IMR-90 (cell line): Measurements from ENCODE around the gene PAM16. TPM values are rescaled to one million over a fixed set of nuclear protein-coding genes. Genes with fewer than 3 reads are reported as not detected.

Source experiments
- ATAC-seq: fragments of 200-7000 bp; cut with Tn5 transposase; 2 replicates; pipeline ENCODE4 v1.9.1; 2020; ENCODE audit warnings: low read depth, mild to moderate bottlenecking, moderate library complexity
- BruUV-seq: library from RNA; stranded (reverse); fragments of 400-500 nt; replicated peaks from 2 replicates; lab custom pipeline; 2021; lab: Mats Ljungman, UMichigan
- CTCF ChIA-PET: fragments of 300-600 bp; formaldehyde crosslinking; extraction: SDS; loops from one replicate; lab custom pipeline; 2021; ENCODE audit warnings: antibody characterized with exemption; lab: Yijun Ruan, JAX
- POLR2A ChIA-PET: fragments of 300-600 bp; sonication (Branson Sonifier 250); formaldehyde crosslinking; loops from one replicate; lab custom pipeline; 2022; ENCODE audit warnings: antibody characterized with exemption; ENCODE audit not compliant: unreplicated experiment; lab: Charles Lee
- DNase-seq: peaks from one replicate; pipeline ENCODE4 v3.0.0; 2013
- H2AFZ ChIP-seq: replicated peaks from 2 replicates; pipeline ENCODE3; 2013; ENCODE audit warnings: low read length, mild to moderate bottlenecking; ENCODE audit not compliant: poor library complexity
- H2AK5ac ChIP-seq: 2 replicates; pipeline ENCODE4 v1.6.1; 2013; ENCODE audit warnings: low read depth, low read length, inconsistent platforms
- H2AK9ac ChIP-seq: replicated peaks from 2 replicates; pipeline ENCODE3; 2013; ENCODE audit warnings: mild to moderate bottlenecking, low read depth, low read length, moderate library complexity; ENCODE audit not compliant: poor library complexity
- H2BK120ac ChIP-seq: 2 replicates; pipeline ENCODE4 v1.6.1; 2013; ENCODE audit warnings: low read depth, low read length, inconsistent platforms
- H2BK15ac ChIP-seq: 3 replicates; pipeline ENCODE4 v1.6.1; 2013; ENCODE audit warnings: low read depth, low read length, inconsistent platforms
- H2BK20ac ChIP-seq: 2 replicates; pipeline ENCODE4 v1.6.1; 2013; ENCODE audit warnings: low read depth, mild to moderate bottlenecking, inconsistent platforms, low read length, moderate library complexity
- H2BK5ac ChIP-seq: 2 replicates; pipeline ENCODE4 v1.6.1; 2013; ENCODE audit warnings: mild to moderate bottlenecking, low read depth, low read length, inconsistent platforms; ENCODE audit not compliant: poor library complexity, severe bottlenecking
- H3K14ac ChIP-seq: replicated peaks from 2 replicates; pipeline ENCODE4 v1.6.1; 2013; ENCODE audit warnings: low read depth, low read length, inconsistent platforms
- H3K18ac ChIP-seq: 2 replicates; pipeline ENCODE4 v1.6.1; 2013; ENCODE audit warnings: low read depth, low read length, control low read depth
- H3K23ac ChIP-seq: 2 replicates; pipeline ENCODE4 v1.6.1; 2013; ENCODE audit warnings: low read depth, low read length, inconsistent platforms
- H3K27ac ChIP-seq: 2 replicates; pipeline ENCODE4 v1.5.1; 2013; ENCODE audit warnings: mild to moderate bottlenecking, control low read depth, low read length; ENCODE audit not compliant: insufficient read depth
- H3K27me3 ChIP-seq: 2 replicates; pipeline ENCODE4 v1.6.1; 2013; ENCODE audit warnings: low read length; ENCODE audit not compliant: control insufficient read depth, insufficient read depth
- H3K36me3 ChIP-seq: 2 replicates; pipeline ENCODE4 v1.6.1; 2013; ENCODE audit warnings: low read length, mixed read lengths; ENCODE audit not compliant: control insufficient read depth, insufficient read depth
- H3K4ac ChIP-seq: 2 replicates; pipeline ENCODE4 v1.6.1; 2013; ENCODE audit warnings: low read depth, low read length, inconsistent platforms
- H3K4me1 ChIP-seq: 2 replicates; pipeline ENCODE4 v1.6.1; 2013; ENCODE audit warnings: low read length, mixed read lengths; ENCODE audit not compliant: control insufficient read depth, insufficient read depth
- H3K4me2 ChIP-seq: 2 replicates; pipeline ENCODE4 v1.6.1; 2013; ENCODE audit warnings: low read depth, mild to moderate bottlenecking, control low read depth, low read length, moderate library complexity
- H3K4me3 ChIP-seq: 2 replicates; pipeline ENCODE4 v1.5.1; 2013; ENCODE audit warnings: low read depth, mild to moderate bottlenecking, control low read depth, low read length, moderate library complexity; ENCODE audit not compliant: insufficient read depth
- H3K56ac ChIP-seq: 2 replicates; pipeline ENCODE4 v1.6.1; 2013; ENCODE audit warnings: low read length, inconsistent platforms; ENCODE audit not compliant: insufficient read depth; ENCODE audit errors: extremely low read depth
- H3K79me1 ChIP-seq, 2 experiments: 2 replicates each; pipeline ENCODE4 v1.6.1; 2013; ENCODE audit warnings: low read length in 2 of 2, inconsistent platforms in 1 of 2, low read depth in 1 of 2
- H3K9ac ChIP-seq: 2 replicates; pipeline ENCODE4 v1.6.1; 2013; ENCODE audit warnings: low read depth, low read length, control low read depth
- H3K9me1 ChIP-seq: 2 replicates; pipeline ENCODE4 v1.6.1; 2013; ENCODE audit warnings: low read length, inconsistent platforms; ENCODE audit not compliant: insufficient read depth
- H3K9me3 ChIP-seq: 2 replicates; pipeline ENCODE4 v1.6.1; 2013; ENCODE audit warnings: low read length; ENCODE audit not compliant: control insufficient read depth, insufficient read depth
- H4K20me1 ChIP-seq: 2 replicates; pipeline ENCODE4 v1.6.1; 2013; ENCODE audit warnings: low read length, inconsistent platforms; ENCODE audit not compliant: insufficient read depth
- H4K5ac ChIP-seq: 2 replicates; pipeline ENCODE4 v1.6.1; 2013; ENCODE audit warnings: mild to moderate bottlenecking, low read depth, low read length, control low read depth
- H4K8ac ChIP-seq, 2 experiments: 2 replicates each; pipeline ENCODE4 v1.6.1; 2013; ENCODE audit warnings: low read depth in 2 of 2, low read length in 2 of 2, control low read depth in 1 of 2, inconsistent platforms in 1 of 2
- H4K91ac ChIP-seq: 2 replicates; pipeline ENCODE4 v1.6.1; 2013; ENCODE audit warnings: low read depth, low read length, inconsistent platforms; ENCODE audit not compliant: insufficient read depth
- BHLHE40 ChIP-seq: fragments of 150-350 bp; IDR thresholded peaks from 2 replicates; pipeline ENCODE4 v1.6.1; 2016; ENCODE audit warnings: mild to moderate bottlenecking, low read depth, low read length
- CEBPB ChIP-seq: IDR thresholded peaks from 2 replicates; pipeline ENCODE4 v1.6.1; 2012; ENCODE audit warnings: low read depth, low read length, improper control_type of control experiment
- CHD1 ChIP-seq: IDR thresholded peaks from 2 replicates; pipeline ENCODE4 v1.6.1; 2012; ENCODE audit warnings: low read depth, low read length, improper control_type of control experiment
- ELK1 ChIP-seq: fragments of 150-350 bp; IDR thresholded peaks from 2 replicates; pipeline ENCODE4 v1.6.1; 2016; ENCODE audit warnings: low read depth, mild to moderate bottlenecking, low read length, moderate library complexity, borderline replicate concordance
- MAFK ChIP-seq: IDR thresholded peaks from 2 replicates; pipeline ENCODE4 v1.6.1; 2012; ENCODE audit warnings: low read depth, low read length, improper control_type of control experiment
- MAZ ChIP-seq: IDR thresholded peaks from 2 replicates; pipeline ENCODE4 v1.6.1; 2012; ENCODE audit warnings: low read depth, mild to moderate bottlenecking, low read length, improper control_type of control experiment, moderate library complexity, borderline replicate concordance
- MXI1 ChIP-seq: IDR thresholded peaks from 2 replicates; pipeline ENCODE4 v1.6.1; 2012; ENCODE audit warnings: low read depth, mild to moderate bottlenecking, low read length, moderate library complexity, borderline replicate concordance
- NFE2L2 ChIP-seq: fragments of 150-350 bp; IDR thresholded peaks from 2 replicates; pipeline ENCODE4 v1.6.1; 2016; ENCODE audit warnings: low read depth, mild to moderate bottlenecking, low read length
- POLR2A ChIP-seq: IDR thresholded peaks from 2 replicates; pipeline ENCODE4 v1.6.1; 2012; ENCODE audit warnings: mild to moderate bottlenecking, low read depth, low read length
- RAD21 ChIP-seq: IDR thresholded peaks from 2 replicates; pipeline ENCODE4 v1.6.1; 2012; ENCODE audit warnings: low read length, improper control_type of control experiment
- RCOR1 ChIP-seq: IDR thresholded peaks from 2 replicates; pipeline ENCODE4 v1.6.1; 2012; ENCODE audit warnings: mild to moderate bottlenecking, low read length, improper control_type of control experiment; ENCODE audit not compliant: insufficient replicate concordance
- RFX5 ChIP-seq: IDR thresholded peaks from 2 replicates; pipeline ENCODE4 v1.8.0; 2012; ENCODE audit warnings: low read depth, mild to moderate bottlenecking, low read length, moderate library complexity
- SMC3 ChIP-seq: fragments of 150-350 bp; IDR thresholded peaks from 2 replicates; pipeline ENCODE4 v1.6.1; 2016; ENCODE audit warnings: low read depth, mild to moderate bottlenecking, antibody characterized with exemption, low read length, moderate library complexity
- USF2 ChIP-seq: fragments of 150-350 bp; IDR thresholded peaks from 2 replicates; pipeline ENCODE4 v1.6.1; 2017; ENCODE audit warnings: mild to moderate bottlenecking, antibody characterized with exemption, low read length, low read depth
- WGBS, 2 experiments: methylation state at CpG; one replicate each; pipeline versions ENCODE4 v1.1.5 to v1.1.7; 2013; ENCODE audit warnings: missing lambda C conversion rate in 2 of 2; ENCODE audit not compliant: insufficient read length in 1 of 2; ENCODE audit errors: extremely low coverage in 2 of 2; 5-methylcytosine and 5-hydroxymethylcytosine counted together
- dilution Hi-C: fragments of 300-500 bp; cut with HindIII; formaldehyde crosslinking; loops from one replicate; pipeline ENCODE4 v1.14.3; 2018; ENCODE audit warnings: low sequenced_read_pairs; ENCODE audit not compliant: unreplicated experiment
- in situ Hi-C: fragments of 300-500 bp; cut with MboI; formaldehyde crosslinking; loops from 3 replicates; pipeline ENCODE4 v1.14.3; 2019; ENCODE audit warnings: low sequenced_read_pairs, inconsistent platforms, mixed read lengths
- intact Hi-C: fragments of 100-400 bp; cut with micrococcal nuclease; formaldehyde crosslinking; loops from 2 replicates; pipeline ENCODE4 v1.10.0; 2022
- polyA plus RNA-seq, 3 experiments: library from polyadenylated mRNA; depleted of rRNA; stranded (reverse); fragments of >200 nt; gene quantifications; 2 replicates each; pipeline ENCODE4 v1.2.3, GENCODE V29; 2012; ENCODE audit warnings: low replicate concordance in 1 of 3
- total RNA-seq: library from RNA; depleted of rRNA; stranded (reverse); fragments of >200 nt; gene quantifications from 2 replicates; pipeline ENCODE4 v1.2.3, GENCODE V29; 2012

The PAM16 gene
- total and polyA plus RNA-seq, 2 of the 4 experiments (the other 2 are of a cell fraction), result 17.9 to 48.4 TPM

- H3K23ac ChIP-seq, result no peak overlapping the region
- POLR2A ChIA-PET, result no interaction called here
- CTCF ChIA-PET, result no interaction called here
- peaks cover 5% of the 10 kb centered on the region; the same call in 1 of the 2 replicates for H3K36me3 ChIP-seq
- in situ Hi-C loops, result no loop called here
- dilution Hi-C loops, result no loop called here
- H3K14ac ChIP-seq, result no peak overlapping the region
- WGBS, 2 experiments, result 94% methylated on average over 9 of the region's 10 CpGs; no CpG with 5 or more reads in 1 of the 2 experiments
- peaks cover 13% of the 10 kb centered on the region; the same call in 1 of the 2 replicates for H3K9me1 ChIP-seq
- no peak overlapping the region for H2AFZ ChIP-seq
- no peak overlapping the region for H3K4me2 ChIP-seq
- H3K27ac ChIP-seq, result no peak overlapping the region
- H3K4me1 ChIP-seq, result peaks cover 15% of the 10 kb centered on the region
- no peak overlapping the region for H3K4ac ChIP-seq
- no peak overlapping the region for H3K4me3 ChIP-seq
- ATAC-seq (no peak), DNase-seq (no peak)
- no peak overlapping the region for H4K91ac ChIP-seq
- intact Hi-C loops, result no loop called here
- H3K79me1 ChIP-seq, result peaks cover 0 to 25% of the 10 kb centered on the region in 2 experiments; a peak in 2 of 4 replicates
- H2BK5ac ChIP-seq, result no peak overlapping the region
- no peak overlapping the region for H3K9ac ChIP-seq
- no peaks in the 10 kb centered on the region for H3K9me3 ChIP-seq
- no TSS peak for BruUV-seq
- H4K20me1 ChIP-seq, result peaks cover 5% of the 10 kb centered on the region; the same call in 1 of the 2 replicates
- H2BK20ac ChIP-seq, result no peak overlapping the region
- H2AK9ac ChIP-seq, result no peak overlapping the region
- no peak overlapping the region for H3K56ac ChIP-seq
- H2AK5ac ChIP-seq, result peak overlapping the region; percentile 28
- no peak for TF ChIP-seq USF2
- no peak for TF ChIP-seq BHLHE40
- TF ChIP-seq NFE2L2, result no peak
- TF ChIP-seq POLR2A, result no peak
- no peak for TF ChIP-seq CHD1
- no peak for TF ChIP-seq RCOR1
- no peak for TF ChIP-seq CEBPB
- no peak for TF ChIP-seq MAZ
- TF ChIP-seq SMC3, result no peak
- TF ChIP-seq MAFK, result no peak
- TF ChIP-seq ELK1, result no peak
- TF ChIP-seq RAD21, result no peak
- no peak for TF ChIP-seq RFX5
- TF ChIP-seq MXI1, result no peak
- 0 out of 3 replicates have a peak overlapping the region, but pooled peaks have one; percentile 17 for H2BK15ac ChIP-seq
- H3K18ac ChIP-seq, result no peak overlapping the region
- H4K8ac ChIP-seq, result no peak overlapping the region
- no peak overlapping the region for H4K5ac ChIP-seq
- no peaks in the 10 kb centered on the region for H3K27me3 ChIP-seq
- H2BK120ac ChIP-seq, result no peak overlapping the region
Measured at GRCh38 chr16:4365014-4365406, 13.9 kb upstream of the PAM16 start.
